Middle frontal gyrus (tissue), 1 donor: ENCODE results near the gene LACTBL1.
"Not testable (repeated sequence)": the region's sequence is repeated elsewhere in the genome, so short reads cannot be mapped to it uniquely, and the experiment has no call there.

Experiments used
- DNase-seq: peaks from one replicate; pipeline ENCODE4 v3.0.0-alpha.2; 2015; ENCODE audit warnings: low spot score; ENCODE audit errors: extremely low spot score

LACTBL1 gene, protein sequence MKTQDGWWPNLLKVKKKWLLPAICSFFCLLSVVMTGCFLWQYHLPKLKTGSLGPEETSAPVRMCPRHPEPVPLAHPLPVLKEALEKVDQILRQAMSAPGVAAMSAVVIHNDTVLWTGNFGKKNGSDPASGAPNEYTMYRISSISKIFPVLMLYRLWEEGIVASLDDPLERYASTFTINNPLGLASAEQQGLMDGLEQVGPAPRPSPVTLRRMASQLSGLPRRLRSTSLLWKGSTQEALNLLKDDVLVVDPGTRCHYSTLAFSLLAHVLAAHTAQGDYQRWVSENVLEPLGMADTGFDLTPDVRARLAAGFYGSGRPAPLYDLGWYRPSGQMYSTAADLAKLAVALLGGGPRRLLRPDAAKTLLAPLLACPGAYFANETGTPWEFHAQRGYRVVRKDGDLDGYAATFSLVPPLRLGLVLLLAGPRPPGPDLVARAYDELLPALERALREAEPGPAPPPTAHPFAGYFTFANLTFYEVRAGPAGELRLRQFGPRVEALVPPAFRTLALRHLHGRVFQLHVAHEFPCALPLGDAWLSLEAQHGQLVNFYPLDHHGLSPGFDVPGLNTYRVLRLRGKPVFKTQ

GRCh38 chr1:22972760-22973159 lies at the start of gene LACTBL1:
LACTBL1 (minus strand) TSS chr1:22972866; CDS start chr1:22972316, 550 bp downstream.
- no peak for DNase-seq

DNA sequence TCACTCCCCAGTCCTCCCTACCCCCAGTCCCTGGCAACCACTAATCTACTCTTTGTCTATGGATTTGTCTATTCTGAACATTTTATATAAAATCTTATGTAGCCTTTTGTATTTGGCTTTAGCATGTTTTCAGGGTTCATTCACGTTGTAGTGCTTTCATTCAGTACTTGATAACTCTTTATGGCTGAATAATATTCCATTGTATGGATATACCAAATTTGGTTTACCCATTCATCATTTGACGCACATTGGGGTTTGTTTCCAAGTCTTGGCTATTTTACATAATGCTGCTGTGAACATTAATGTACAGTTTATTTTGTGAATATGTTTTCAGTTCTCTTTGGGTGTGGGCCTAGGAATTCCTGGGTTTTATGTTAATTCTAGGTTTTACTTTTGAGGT lies 49.2 kb upstream of the LACTBL1 start:
- DNase-seq: no peak

- DNase-seq: no peak
Observed at GRCh38 chr1:23020706-23021405, 48.2 kb upstream of the LACTBL1 start.

GRCh38 chr1:23019863-23020625 lies 47.4 kb upstream of the LACTBL1 start:
- no peak for DNase-seq

DNA sequence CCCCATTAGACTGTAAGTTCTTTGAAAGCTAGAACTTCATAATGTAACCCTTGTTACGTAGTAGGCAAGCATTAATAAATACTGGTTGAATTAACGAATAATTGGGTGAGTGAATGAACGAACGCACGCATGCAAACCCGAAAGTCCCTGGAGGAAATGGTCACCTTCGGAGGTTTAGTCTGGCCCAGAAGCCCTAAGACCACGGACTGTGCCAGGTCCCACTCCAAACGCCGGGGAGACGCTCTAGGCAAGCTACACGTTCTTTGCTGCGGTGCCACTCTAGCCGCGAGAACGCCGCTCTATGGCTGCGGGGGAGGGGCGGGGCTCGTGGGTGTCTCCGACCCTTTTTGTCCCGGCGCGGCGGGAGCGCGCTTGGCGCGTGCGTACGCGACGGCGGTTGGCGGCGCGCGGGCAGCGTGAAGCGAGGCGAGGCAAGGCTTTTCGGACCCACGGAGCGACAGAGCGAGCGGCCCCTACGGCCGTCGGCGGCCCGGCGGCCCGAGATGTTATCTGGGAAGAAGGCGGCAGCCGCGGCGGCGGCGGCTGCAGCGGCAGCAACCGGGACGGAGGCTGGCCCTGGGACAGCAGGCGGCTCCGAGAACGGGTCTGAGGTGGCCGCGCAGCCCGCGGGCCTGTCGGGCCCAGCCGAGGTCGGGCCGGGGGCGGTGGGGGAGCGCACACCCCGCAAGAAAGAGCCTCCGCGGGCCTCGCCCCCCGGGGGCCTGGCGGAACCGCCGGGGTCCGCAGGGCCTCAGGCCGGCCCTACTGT lies 46.6 kb upstream of the LACTBL1 start, which contains the start of gene KDM1A:
TSS of gene KDM1A (plus strand) at position 375 of the 769 bp plus-strand sequence. CDS start at position 504, 129 bp downstream.
- peak; percentile 96 for DNase-seq

DNA sequence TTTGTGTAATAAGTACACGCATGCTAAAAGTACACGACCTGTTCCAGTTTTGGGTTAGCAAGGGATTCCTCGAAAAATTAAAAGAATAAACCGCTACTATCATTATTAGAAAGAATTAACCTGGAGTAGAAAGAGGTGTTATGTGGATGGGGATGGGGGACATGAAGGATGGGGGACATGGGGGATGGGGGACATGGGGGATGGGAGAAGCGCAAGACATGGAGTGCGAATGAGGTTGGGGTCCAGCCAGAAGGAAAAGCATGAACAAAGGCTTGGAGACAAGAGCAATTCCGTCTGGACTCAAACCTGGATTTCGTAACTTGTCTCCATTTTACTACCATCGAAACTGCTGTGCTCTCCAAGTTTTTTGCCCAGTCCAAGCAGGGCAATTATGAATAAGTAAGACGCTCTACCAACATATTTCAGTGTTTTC lies 46.0 kb upstream of the LACTBL1 start:
- no peak for DNase-seq

DNA sequence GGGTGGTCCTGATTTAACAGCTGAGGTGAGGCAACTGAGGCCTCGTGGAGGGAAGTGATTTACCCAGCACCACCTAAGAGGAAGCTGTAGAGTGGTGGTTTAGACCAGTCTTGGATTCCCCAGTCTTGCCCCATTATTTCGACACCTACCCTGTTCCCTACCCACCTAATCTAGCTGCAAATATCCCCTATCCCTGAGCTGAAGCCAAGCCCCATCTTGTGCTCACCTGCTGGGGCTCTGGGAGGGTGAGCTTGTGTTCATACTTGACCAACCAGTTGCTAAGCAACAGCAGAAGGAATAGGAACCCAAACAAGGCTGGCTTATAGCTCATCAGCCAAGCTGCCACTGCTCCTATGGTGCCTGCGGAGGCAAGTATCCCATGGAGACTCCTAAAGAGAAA lies 41.0 kb upstream of the LACTBL1 start:
- DNase-seq: no peak

GRCh38 chr1:23010025-23010424 lies 37.4 kb upstream of the LACTBL1 start:
- DNase-seq: not testable (repeated sequence)

GRCh38 chr1:23008901-23009300 lies 36.2 kb upstream of the LACTBL1 start:
- no peak for DNase-seq

DNA sequence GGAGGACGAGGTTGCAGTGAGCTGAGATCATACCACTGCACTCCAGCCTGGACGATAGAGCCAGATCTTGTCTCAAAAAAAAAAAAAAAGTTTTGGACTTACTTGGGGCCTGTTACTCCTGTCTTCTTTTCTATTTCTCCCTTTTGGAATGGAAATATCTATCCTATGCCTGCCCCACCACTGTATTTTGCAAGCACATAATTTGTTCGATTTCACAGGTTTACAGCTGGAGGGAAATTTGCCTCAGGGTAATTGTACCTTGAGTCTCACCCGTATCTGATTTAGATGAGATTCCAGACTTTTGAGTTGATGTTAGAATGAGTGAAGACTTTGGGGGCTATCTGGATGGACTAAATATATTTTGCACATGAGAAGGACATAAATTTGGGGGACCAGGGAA lies 34.4 kb upstream of the LACTBL1 start:
- DNase-seq: no peak

DNA sequence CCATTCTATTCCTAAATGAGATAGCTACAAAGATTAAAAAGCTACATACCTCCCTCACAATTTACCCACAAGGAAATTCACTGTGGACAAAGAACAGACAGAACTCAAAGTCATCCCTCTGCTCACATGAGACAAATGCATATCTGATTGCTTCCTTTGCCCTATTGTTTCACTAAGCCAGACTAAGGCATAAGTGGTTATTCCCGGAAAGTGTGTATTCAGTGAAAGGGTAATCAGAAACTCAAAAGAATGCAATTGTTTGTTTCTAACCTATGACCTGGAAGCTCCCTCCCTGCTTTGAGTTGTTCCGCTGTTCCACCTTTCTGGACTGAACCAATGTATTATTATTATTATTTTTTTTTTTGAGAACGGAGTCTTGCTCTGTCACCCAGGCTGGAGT lies 32.1 kb upstream of the LACTBL1 start:
- not testable (repeated sequence) for DNase-seq

DNA sequence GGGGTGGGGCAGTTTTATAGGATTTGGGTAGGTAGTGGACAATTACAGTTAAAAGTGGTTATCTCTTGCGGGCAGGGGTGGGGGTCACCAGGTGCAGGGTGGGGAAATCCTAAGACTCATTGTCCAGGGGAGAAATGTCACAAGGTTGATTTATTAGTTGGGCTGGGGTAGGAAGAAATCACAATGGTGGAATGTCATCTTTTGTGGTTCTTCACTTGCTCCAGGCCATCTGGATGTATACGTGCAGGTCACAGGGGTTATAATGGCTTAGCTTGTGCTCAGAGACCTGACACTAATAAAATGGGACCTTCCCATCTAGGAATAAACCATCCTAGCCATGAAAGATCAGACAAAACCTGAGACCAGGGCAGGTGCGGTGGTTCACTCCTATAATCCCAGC lies 31.4 kb upstream of the LACTBL1 start:
- DNase-seq: no peak

DNA sequence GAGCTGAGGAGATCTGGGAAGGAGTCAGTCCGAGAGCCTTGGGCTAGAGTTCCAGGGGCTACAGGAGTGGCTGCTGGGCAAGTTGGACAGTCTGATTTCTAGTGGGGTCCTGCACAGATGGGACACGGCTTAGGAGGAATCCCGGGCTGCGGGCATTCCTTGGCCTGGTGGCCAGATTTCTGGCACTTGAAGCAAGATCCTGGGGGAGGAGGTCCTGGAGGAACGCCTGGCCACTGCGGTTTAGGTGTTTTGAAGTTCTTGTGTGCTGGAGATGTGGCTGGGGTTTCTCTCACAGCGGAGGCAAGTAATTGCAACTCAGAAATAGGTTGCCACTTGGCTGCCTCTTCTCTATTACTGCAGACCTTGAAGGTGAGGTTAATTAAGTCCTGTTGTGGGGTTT lies 29.6 kb upstream of the LACTBL1 start:
- DNase-seq: not testable (repeated sequence)

DNA sequence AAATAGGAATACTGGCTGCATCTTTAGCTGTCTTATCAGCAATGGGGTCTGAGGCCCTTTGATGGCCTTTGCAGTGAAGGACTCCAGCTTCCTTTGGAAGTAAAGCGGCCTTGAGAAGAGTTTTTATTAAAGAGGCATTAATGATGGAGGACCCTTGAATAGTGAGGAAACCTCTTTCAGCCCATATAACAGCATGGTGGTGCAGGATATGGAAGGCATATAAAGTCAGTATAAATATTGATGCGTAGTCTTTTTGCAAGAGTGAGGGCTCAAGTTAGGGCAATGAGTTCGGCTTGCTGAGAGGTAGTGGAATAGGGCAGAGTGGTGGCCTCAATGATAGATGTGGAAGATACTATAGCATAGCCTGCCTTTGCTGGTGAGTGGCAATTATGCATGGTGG lies 27.5 kb upstream of the LACTBL1 start:
- DNase-seq: not testable (repeated sequence)

- not testable (repeated sequence) for DNase-seq
Observed at GRCh38 chr1:22997528-22997927, 24.9 kb upstream of the LACTBL1 start.

- DNase-seq: no peak
Observed at GRCh38 chr1:22995774-22996173, 23.1 kb upstream of the LACTBL1 start.

- not testable (repeated sequence) for DNase-seq
Observed at GRCh38 chr1:22993220-22993795, 20.6 kb upstream of the LACTBL1 start.

DNA sequence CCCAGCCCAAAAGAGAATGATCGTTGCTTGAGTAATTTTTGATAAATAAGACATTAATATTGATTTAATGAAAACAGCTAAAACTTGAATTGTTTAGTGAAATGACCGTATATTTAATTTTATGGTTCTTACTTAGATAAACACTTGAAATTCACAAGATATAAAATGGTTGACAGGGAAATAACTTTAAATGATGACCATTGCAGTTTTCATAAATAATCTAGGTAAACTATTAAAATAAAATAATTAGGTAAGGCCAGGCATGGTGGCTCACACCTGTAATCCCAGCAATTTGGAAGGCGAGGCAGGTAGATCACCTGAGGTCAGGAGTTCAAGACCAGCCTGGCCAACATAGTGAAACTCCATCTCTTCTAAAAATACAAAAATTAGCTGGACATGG lies 19.7 kb upstream of the LACTBL1 start:
- not testable (repeated sequence) for DNase-seq

DNA sequence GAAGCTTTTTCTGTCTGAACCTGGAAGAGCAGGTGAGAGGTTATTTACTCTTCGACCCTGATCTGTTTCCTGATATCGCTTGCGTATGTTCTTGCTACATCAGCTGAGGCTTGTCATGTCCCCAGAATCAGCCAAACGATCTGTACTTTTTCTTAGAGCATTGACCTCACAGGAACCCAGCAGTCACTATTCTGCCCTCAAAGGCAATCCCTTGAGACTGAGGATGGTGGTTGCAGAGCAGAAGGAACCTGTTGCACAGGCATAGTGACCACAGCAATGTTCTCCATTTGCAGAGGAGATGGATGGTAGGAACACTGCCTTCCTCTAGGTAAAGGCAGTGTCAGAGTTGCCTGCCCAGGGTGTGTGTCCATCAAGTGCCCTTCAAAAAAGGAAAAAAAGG lies 11.3 kb upstream of the LACTBL1 start:
- DNase-seq: no peak

GRCh38 chr1:22980471-22980790 lies 7.8 kb upstream of the LACTBL1 start:
- not testable (repeated sequence) for DNase-seq
